ELR (cell line): ENCODE data around the gene RLN2.
A peak's percentile ranks its signal among the peaks of the same experiment; 100 is the strongest.
"Not testable (repeated sequence)": the region's sequence is repeated elsewhere in the genome, so short reads cannot be mapped to it uniquely, and the experiment has no call there.

Source experiments
- DNase-seq: peaks from one replicate; pipeline ENCODE4 v3.0.0-alpha.2; 2015; ENCODE audit warnings: low read depth

The RLN2 gene, protein sequence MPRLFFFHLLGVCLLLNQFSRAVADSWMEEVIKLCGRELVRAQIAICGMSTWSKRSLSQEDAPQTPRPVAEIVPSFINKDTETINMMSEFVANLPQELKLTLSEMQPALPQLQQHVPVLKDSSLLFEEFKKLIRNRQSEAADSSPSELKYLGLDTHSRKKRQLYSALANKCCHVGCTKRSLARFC

DNA sequence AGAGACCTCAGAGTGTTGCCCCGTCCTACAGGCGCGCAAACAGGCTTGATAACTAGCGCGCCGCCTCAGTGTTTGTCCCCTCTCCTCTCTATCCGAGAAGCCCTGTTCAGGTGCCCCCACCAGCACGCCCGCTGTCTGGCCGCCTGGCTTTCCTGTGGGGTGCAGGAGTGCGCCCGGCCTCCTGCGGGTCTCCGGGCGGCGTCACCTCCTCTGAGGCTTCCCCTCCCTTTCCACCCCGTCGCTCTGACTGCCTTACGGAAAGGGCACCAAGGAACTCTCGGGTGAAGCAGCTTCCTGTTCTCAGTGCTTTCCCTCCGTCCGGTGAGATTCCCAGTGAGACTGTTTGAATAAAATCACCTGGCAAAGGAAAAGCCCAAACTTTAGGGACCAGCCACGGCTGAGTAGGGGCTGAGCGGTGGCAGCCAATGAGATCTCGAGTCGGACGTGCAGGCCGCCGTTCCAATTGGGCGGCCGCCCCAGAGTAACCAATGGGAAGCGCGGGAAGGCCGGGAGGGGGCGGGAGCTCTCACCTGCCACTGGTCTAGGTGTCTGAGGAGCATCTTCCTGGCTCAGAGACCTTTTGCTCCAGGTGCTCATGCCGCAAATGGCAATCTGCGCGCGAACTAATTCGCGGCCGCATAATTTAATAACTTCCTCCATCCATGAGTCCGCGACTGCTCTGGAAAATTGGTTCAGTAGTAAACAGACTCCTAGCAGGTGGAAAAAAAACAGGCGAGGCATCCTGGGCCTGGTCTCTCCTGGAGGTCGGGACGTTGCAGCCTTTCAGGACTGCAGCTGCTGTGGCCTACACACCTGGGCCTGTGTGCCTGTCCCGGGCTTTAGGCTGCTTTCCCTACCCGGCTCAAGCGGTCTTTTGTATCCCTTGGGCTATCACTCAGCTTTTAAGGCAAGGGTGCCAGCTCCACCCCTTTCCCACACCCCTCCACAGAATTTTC, at the start of gene RLN2:
Gene RLN2, minus strand, starts transcription at position 877 of the 956 bp plus-strand sequence. Its CDS starts 136 bp downstream, at position 741.
- not testable (repeated sequence) for DNase-seq

DNA sequence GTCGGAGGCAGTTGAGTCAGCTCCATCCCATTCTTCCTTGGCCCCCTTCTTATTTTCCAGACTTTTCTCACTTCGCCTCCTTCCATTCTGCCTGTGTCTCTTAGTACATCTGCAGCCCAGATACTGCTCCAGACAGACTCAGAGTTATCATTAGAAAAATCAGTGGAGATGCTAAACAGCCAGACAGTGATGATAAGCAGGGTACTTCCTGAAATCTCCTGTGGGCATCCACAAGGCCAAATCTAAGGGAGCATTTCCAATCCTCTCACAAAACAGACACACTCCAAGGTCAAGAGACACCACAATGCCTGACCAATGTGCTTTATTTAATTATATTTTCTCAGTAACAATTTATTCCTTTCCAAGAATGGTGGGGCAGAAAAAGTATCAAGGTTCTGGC, 49.7 kb upstream of the RLN2 start:
- no peak for DNase-seq

DNA sequence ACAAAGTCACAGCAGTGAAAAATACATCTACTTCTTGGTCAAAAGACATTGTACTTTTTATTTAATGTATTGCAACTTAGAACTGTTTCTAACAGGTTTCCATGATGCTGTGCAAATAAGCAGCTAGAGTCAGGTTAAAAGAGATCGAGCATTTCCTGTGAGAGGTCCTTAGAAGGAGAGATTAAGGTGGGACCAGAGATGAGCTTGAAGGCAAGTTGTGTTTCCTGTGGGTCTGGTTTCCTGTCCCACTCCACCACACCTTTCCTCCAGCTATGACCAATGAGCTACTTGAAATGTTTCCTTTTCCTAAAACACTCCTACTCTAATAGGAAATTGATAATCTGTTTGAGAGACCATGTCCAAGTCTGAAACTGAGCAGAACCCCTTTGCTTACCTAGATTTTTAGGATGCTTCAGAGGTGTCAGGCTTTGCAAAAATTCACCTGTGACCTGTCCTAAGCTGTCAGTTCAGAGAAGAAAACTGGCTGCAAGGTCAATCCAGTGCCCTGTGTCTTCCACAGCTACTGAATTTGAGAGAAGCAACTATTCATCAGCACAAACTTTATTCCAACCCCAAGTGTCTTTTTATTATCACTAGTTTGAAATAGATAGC, 48.2 kb upstream of the RLN2 start:
- DNase-seq = no peak

DNA sequence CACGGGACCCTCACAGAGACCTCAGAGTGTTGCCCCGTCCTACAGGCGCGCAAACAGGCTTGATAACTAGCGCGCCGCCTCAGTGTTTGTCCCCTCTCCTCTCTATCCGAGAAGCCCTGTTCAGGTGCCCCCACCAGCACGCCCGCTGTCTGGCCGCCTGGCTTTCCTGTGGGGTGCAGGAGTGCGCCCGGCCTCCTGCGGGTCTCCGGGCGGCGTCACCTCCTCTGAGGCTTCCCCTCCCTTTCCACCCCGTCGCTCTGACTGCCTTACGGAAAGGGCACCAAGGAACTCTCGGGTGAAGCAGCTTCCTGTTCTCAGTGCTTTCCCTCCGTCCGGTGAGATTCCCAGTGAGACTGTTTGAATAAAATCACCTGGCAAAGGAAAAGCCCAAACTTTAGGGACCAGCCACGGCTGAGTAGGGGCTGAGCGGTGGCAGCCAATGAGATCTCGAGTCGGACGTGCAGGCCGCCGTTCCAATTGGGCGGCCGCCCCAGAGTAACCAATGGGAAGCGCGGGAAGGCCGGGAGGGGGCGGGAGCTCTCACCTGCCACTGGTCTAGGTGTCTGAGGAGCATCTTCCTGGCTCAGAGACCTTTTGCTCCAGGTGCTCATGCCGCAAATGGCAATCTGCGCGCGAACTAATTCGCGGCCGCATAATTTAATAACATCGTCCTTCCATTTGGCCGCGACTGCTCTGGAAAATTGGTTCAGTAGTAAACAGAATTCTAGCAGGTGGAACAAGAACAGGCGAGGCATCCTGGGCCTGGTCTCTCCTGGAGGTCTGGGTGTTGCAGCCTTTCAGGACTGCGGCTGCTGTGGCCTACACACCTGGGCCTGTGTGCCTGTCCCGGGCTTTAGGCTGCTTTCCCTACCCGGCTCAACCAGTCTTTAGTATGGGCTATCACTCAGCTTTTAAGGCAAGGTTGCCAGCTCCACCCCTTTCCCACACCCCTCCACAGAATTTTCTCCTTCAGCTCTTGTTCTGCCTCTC, 34.8 kb upstream of the RLN2 start, which contains the start of gene RLN1:
Gene RLN1, minus strand, starts transcription at position 885 of the 990 bp plus-strand sequence. Its CDS starts 130 bp downstream, at position 755.
- not testable (repeated sequence) for DNase-seq

DNA sequence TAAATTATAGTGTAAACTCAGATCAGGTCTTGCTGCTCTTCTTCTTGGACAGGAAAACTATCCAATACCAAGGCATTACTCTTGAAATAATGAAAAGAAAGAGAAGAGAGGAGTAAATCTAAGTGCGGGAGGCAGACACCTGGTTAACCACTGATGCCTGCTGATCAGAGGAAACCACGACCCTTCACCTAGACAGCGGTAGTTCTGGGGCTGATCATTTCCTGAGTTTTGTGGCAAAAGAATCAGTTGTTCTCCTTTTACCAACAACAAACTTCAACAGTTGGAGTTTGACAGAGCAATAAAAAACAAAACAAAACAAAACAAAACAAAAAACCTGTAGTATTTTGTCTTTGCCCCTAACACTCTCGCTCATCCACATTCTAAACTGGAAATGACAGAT, 32.2 kb upstream of the RLN2 start:
- DNase-seq = no peak

DNA sequence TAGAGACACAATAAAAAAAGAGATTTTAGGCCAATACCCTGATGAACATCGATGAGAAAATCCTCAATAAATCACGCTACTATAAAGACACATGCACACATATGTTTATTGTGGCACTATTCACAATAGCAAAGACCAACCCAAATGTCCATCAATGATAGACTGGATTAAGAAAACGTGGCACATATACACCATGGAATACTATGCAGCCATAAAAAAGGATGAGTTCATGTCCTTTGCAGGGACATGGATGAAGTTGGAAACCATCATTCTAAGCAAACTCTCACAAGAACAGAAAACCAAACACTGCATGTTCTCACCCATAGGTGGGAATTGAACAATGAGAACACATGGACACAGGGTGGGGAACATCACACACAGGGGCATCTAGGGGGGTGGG, 26.8 kb upstream of the RLN2 start:
- not testable (repeated sequence) for DNase-seq

DNA sequence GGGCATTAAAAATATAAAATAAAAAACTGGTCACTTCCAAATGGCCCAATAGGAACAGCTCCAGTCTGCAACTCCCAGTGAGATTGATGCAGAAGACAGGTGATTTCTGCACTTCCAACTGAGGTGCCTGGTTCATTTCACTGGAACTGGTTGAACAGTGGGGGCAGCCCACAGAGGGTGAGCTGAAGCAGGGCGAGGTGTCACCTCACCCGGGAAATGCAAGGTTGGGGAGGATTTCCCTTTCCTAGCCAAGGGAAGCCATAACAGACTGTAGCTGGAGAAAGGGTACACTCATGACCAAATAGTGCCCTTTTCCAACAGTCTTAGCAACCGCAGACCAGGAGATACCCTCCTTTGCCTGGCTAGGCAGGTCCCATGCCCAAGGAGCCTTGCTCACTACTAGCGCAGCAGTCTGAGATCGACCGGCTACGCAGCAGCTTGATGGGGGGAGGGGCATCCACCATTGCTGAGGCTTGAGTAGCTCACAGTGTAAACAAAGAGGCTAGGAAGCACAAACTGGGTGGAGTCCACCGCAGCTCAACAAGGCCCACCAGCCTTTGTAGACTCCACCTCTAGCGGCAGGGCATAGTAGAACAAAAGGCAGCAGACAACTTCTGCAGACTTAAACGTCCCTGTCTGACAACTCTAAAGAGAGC, 22.5 kb upstream of the RLN2 start:
- DNase-seq = no peak

DNA sequence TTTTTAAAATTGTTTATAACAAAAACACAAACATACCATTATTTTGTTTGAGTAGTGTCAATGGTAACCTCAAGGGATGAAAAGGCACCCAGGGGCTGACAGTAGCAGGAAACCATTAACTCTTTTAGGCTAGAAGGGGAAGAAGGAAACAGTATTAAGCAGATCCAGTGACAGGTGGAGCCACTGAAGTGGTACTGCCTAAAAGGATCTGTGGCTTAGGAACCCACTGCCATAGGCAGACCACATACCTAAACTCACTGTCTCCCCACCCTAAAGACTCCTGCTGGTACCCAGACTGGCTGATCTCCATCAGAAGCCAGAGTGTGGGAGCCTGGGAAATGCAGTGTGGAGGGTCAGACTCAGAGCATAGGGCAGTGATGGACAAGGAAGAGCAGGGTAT, 21.7 kb upstream of the RLN2 start:
- DNase-seq = no peak

DNA sequence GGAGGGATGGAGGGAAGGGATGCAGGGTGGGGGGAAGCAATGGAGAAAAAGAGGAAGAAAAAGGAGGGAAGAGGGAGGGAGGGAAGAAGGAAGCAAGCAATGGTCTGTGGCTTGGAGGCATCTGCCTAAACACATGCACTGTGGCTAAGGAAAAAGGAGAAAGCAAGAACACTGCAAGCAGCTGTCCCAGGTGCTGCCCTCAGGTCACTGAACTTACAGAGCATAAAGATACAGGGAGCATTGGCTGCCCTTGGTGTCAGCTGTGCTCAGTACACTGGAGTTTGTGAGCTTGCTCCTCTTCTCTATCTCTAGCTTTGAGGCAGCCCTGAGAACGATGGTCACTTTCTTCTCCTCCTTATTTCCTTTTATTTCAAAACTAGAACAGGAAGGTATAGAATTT, 17.1 kb upstream of the RLN2 start:
- DNase-seq = not testable (repeated sequence)

DNA sequence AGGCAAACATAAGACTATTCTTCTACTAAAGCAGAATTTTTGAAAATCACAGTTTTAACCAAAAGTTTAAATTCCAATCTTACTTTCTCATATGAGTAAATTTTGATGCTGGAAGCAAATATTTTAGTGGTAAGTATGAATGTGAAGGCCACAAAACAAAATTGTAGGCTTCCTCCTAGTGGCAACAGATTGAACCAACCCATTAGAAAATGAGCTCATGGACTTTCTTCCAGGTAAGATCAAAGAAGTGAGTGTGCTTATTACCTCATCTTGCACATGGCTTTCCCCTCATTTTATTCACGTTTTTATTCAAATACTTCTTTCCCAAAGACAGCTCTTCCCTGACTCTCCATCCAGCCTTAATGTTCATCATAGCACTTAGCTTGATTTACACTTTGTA, 16.5 kb upstream of the RLN2 start:
- peak; percentile 34 for DNase-seq

DNA sequence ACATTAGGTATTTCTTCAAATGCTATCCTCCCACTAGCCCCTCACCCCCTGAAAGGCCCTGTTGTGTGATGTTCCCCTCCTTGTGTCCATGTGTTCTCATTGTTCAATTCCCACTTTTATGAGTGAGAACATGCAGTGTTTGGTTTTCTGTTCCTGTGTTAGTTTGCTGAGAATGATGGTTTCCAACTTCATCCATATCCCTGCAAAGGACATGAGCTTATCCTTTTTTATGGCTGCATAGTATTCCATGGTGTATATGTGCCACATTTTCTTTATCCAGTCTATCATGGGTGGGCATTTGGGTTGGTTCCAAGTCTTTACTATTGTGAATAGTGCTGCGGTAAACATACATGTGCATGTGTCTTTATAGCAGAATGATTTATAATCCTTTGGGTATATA, 11.9 kb upstream of the RLN2 start:
- not testable (repeated sequence) for DNase-seq

DNA sequence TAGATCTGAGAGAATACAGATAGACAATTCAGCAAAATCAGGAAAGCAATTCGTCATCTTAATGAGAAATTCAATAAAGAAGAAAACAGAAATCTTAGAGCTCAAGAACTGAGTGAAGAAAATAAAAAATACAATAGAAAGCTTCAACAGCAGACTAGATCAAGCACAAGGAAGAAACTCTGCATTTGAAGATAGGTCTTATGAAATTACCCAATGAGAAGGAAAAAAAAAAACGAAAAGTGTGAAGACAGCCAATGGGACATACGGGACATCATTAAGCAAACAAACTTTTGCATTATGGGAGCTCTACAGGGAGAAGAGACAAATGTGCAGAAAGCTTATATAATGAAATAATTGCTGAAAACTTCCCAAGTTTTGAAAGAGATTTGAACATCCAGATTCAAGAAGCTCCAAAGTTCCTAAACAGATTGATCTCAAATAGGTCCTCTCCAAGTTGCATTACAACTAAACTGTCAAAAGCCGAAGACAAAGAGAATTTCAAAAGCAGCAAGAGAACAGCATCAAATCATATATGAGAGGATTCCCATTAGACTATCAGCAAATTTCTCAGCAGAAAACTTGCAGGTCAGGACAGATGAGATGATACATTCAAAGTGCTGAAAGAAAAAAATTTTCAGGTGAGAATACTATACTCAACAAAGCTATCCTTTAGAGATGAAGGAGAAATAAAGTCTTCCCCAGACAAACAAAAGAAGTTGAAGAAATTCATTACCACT, 10.8 kb upstream of the RLN2 start:
- DNase-seq = no peak

DNA sequence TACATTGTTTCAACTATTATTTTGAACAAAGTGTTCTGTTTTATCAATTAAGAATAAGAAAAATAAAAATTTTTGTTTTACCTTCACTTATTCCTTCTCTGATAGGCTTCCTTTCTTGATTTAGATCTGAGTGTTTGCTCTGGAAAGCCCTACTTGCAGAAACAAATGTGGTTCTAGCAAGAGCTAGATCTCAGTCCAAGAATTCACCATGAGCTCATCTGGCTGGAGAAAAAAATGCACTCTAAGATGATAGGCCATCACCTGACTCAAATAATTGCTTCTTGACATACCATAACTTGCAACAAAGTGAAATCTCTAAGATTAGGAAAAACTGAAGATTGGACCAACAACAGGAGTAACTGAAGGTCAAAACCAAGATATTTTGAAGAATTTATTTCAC, 6.3 kb upstream of the RLN2 start:
- DNase-seq = no peak

DNA sequence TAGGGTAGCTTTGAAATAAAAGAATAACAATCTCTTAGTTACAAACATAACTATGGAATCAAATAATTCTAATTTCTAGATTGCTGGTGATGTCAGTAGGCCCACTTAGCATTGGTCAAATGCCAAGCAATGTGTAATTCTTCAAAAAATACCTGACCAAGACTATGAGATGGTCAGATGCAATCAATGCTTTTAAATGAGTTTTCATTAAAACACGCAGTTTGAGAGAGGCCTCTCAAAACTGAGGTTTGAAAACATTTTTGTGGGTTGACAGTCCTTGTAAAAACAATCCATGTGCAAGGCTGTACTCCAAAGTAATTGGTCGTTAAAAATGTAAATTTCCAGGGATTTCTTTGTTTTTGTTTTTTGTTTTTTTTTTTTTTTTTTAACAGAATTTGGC, 1.2 kb upstream of the RLN2 start:
- peak; percentile 34 for DNase-seq

DNA sequence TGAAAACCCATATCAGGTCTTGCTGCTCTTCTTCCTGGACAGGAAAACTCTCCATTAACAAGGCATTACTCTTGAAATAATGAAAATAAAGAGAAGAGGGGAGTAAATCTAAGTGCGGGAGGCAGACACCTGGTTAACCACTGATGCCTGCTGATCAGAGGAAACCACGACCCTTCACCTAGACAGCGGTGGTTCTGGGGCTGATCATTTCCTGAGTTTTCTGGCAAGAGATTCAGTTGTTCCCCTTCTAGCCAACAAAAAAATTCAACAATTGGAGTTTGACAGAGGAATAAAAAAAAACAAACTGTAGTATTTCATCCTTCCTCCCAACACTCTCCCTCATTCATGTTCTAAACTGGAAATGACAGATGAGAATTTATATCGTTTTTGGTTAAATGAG, 3.0 kb downstream of the RLN2 start:
- DNase-seq = no peak

DNA sequence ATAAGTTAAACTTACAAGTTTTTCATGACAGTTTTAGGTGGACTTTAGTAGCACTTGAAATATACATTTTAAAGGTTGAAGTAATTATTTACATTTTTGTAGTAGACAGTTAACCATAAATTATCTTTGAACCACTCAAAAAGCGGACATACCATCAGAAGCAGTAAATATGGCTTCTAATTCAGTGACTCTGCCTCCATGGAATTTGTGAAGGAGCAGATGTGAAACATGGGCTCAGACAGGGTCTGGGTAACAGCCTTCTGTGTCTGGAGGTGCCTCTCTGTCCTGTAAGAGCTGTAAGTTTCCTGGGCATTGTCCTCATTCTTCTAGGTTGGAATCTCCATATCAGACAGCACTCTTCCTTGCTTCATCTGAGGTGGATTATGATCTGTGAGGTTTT, 12.4 kb downstream of the RLN2 start:
- DNase-seq = peak; percentile 26

DNA sequence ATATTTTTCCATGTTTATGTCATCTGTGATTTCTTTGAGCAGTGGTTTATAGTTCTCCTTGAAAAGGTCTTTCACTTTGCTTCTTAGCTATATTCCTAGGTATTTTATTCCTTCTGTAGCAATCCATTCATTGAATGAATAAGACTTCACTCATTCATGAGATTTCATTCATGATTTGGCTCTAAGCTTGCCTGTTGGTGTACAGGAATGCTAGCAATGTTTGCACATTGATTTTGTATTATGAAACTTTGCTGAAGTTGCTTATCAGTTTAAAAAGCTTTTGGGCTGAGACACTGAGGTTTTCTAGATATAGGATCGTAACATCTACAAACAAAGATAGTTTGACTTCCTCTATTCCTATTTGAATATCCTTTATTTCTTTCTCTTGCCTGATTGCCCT, 15.9 kb downstream of the RLN2 start:
- DNase-seq = no peak

DNA sequence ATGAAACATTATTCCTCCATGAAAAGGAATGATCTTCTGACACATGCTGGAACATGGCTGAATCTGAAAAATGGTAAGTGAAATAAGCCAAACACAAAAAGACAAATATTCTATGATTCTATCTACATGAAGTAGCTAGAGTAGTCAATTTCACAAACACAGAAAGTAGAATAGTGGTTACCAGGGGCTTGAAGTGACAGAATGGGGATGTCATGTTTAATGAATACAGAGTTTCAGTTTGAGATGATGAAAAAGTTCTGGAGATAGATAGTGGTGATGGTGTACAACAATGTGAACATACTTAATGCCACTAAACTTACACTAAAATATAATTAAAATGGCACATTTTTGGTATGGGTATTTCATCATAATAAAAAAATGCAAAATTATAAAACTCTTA, 18.3 kb downstream of the RLN2 start:
- DNase-seq = no peak

DNA sequence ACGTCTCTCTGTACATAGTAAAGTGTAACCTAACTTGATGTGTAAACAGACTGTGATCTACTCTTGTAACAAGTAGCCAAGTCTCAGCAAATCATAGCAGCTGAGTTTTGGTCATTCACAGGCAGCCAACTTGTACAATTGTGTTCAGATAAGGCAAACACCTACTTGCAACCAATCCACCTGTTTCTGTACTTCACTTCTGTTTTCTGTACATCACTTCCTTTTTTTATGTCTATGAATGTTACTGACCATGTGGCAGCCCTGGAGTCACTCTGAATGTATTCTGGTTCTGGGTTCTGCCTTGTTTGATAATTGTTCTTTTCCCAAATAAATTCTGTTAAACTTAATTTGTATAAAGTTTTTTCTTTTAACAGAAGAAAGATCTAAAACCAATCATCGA, 26.0 kb downstream of the RLN2 start:
- DNase-seq = no peak

DNA sequence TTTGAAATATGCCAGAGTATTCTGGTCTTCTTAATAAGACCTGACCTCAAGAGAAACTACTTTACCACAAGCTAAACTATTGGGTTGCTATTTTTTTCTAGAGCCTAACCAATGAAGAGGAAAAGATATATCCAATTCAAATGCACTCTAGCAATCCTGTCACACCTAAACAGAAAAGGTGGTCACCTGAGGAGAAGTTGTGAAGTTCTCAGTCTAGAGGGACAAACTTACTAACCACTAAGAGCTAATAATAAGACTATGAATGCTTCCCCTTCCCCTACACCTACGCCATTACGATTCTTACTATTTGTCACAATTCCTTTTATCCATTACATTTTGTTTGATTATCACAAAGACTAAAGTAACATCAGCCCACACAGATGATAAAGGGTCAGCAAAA, 29.7 kb downstream of the RLN2 start:
- no peak for DNase-seq
